ENCODE data around the gene BOK.

- TF ChIP-seq CTCF (conservative IDR thresholded peaks at IDR 0.05 in 1 of 2, IDR thresholded peaks at IDR 0.05 in 1 of 2; ENCODE audit: low read depth in 1 of 2, low read length in 2 of 2) (no peak), EZH2 (IDR thresholded peaks at IDR 0.05; ENCODE audit: low read length, missing control alignments) (no peak)
Observed at GRCh38 chr2:241606186-241606585, 47.6 kb downstream of the BOK start.

Data from fibroblast of lung (primary cell).